ENCODE measurements around the gene ZNF627. TPM values are rescaled to one million over a fixed set of nuclear protein-coding genes. Genes with fewer than 3 reads are reported as not detected.

Gene ZNF627
- total and polyA plus RNA-seq, 2 of the 8 experiments (the other 6 are each of a cell fraction or from before 2014, with no cell fraction given): 7.2 to 13.7 TPM

- TF ChIP-seq TEAD4 (IDR thresholded peaks at IDR 0.05; ENCODE audit: low read depth, low read length) (no peak), SIX5 (IDR thresholded peaks at IDR 0.05; ENCODE audit: low read depth, low read length) (no peak), KDM4A (IDR thresholded peaks at IDR 0.05; ENCODE audit: low read depth, low read length, severe bottlenecking) (no peak), RBBP5 (IDR thresholded peaks at IDR 0.05; ENCODE audit: borderline replicate concordance, low read depth, low read length) (no peak), CTCF (IDR thresholded peaks at IDR 0.05; ENCODE audit: control extremely low read depth in 1 of 3, insufficient read depth in 1 of 3, low read depth in 1 of 3, low read length in 3 of 3) (peak; percentile 12 to 29 (median 20); a peak in 3 of 4 replicates), ASH2L (IDR thresholded peaks at IDR 0.05; ENCODE audit: low read length) (peak; percentile 25), JUND (IDR thresholded peaks at IDR 0.05; ENCODE audit: low read length) (no peak), TAF7 (optimal IDR thresholded peaks at IDR 0.05; ENCODE audit: borderline replicate concordance, low read depth, low read length) (peak; percentile 81), RAD21 (IDR thresholded peaks at IDR 0.05 in 1 of 2, conservative IDR thresholded peaks at IDR 0.05 in 1 of 2; ENCODE audit: low read depth in 2 of 2, low read length in 2 of 2) (0 out of 4 replicates have a peak, but pooled peaks of 1 of the 2 experiments have one; percentile 9), RNF2 (IDR thresholded peaks at IDR 0.05; ENCODE audit: borderline replicate concordance, low read depth, low read length, missing control alignments, poor library complexity, severe bottlenecking) (no peak), JUN (IDR thresholded peaks at IDR 0.05; ENCODE audit: low read depth, low read length) (peak; percentile 28; the same call in 1 of the 2 replicates), EP300 (IDR thresholded peaks at IDR 0.05; ENCODE audit: borderline replicate concordance in 1 of 2, low read depth in 2 of 2, low read length in 2 of 2) (0 out of 3 replicates have a peak, but pooled peaks of 1 of the 2 experiments have one; percentile 23), POLR2AphosphoS5 (IDR thresholded peaks at IDR 0.05; ENCODE audit: low read depth, low read length) (peak; percentile 95), SP1 (IDR thresholded peaks at IDR 0.05; ENCODE audit: low read depth, low read length) (peak; percentile 78; the same call in 1 of the 2 replicates), CHD2 (IDR thresholded peaks at IDR 0.05; ENCODE audit: low read length) (0 out of 2 replicates have a peak, but pooled peaks have one; percentile 25)
- TF ChIP-seq, protein P1, sequence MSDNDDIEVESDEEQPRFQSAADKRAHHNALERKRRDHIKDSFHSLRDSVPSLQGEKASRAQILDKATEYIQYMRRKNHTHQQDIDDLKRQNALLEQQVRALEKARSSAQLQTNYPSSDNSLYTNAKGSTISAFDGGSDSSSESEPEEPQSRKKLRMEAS (IDR thresholded peaks at IDR 0.05): peak; percentile 67
Measured at GRCh38 chr19:11597202-11598102, at the start of gene ZNF627 (continued).
